Measurements from ENCODE around the gene ERC2. TPM values are rescaled to one million over a fixed set of nuclear protein-coding genes. Genes with fewer than 3 reads are reported as not detected.

Gene ERC2
- polyA plus RNA-seq, 2 of the 4 experiments (the other 2 are of a cell fraction): 0.16 TPM; not detected in 1

DNA sequence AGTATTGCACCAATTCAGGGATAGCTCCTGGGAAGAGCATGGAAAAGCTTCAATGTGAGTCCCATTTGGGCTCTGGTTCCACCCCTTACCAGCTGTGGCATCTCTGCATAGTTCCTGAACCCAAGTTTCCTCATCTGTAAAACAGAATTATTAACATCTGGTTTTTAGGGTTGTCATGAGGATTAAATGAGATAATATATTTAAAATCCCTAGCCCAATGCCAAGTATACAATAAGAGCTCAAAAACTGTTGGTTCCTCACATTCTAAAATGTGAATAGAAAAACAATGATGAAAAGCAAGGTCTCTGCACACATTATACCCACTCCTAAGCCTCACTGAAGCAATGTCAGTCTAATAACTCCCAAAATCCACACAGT, 743.9 kb downstream of the ERC2 start:
- no peak for FAIRE-seq
- ChIA-PET CTCF (no interaction called here), POLR2A (no interaction called here)
- no peaks in the 10 kb centered on the region for H3K4me1 ChIP-seq
- ATAC-seq: no peak
- DNase-seq (ENCODE audit: low read depth in 1 of 2, low spot score in 1 of 2): no peak
- H3K4me2 ChIP-seq: no peak overlapping the region
- TF ChIP-seq CBX8 (IDR thresholded peaks at IDR 0.05) (no peak), HOXB13 (CRISPR knock-in tag; IDR thresholded peaks at IDR 0.05; ENCODE audit: low read depth) (no peak), RNF2 (IDR thresholded peaks at IDR 0.05; ENCODE audit: borderline replicate concordance, low read depth) (no peak)
- TF ChIP-seq, protein P1, sequence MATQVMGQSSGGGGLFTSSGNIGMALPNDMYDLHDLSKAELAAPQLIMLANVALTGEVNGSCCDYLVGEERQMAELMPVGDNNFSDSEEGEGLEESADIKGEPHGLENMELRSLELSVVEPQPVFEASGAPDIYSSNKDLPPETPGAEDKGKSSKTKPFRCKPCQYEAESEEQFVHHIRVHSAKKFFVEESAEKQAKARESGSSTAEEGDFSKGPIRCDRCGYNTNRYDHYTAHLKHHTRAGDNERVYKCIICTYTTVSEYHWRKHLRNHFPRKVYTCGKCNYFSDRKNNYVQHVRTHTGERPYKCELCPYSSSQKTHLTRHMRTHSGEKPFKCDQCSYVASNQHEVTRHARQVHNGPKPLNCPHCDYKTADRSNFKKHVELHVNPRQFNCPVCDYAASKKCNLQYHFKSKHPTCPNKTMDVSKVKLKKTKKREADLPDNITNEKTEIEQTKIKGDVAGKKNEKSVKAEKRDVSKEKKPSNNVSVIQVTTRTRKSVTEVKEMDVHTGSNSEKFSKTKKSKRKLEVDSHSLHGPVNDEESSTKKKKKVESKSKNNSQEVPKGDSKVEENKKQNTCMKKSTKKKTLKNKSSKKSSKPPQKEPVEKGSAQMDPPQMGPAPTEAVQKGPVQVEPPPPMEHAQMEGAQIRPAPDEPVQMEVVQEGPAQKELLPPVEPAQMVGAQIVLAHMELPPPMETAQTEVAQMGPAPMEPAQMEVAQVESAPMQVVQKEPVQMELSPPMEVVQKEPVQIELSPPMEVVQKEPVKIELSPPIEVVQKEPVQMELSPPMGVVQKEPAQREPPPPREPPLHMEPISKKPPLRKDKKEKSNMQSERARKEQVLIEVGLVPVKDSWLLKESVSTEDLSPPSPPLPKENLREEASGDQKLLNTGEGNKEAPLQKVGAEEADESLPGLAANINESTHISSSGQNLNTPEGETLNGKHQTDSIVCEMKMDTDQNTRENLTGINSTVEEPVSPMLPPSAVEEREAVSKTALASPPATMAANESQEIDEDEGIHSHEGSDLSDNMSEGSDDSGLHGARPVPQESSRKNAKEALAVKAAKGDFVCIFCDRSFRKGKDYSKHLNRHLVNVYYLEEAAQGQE (IDR thresholded peaks at IDR 0.05): no peak
- no peak overlapping the region for H3K27ac ChIP-seq
- no peaks in the 10 kb centered on the region for H3K9me3 ChIP-seq
- H3K4me3 ChIP-seq: no peak overlapping the region

DNA sequence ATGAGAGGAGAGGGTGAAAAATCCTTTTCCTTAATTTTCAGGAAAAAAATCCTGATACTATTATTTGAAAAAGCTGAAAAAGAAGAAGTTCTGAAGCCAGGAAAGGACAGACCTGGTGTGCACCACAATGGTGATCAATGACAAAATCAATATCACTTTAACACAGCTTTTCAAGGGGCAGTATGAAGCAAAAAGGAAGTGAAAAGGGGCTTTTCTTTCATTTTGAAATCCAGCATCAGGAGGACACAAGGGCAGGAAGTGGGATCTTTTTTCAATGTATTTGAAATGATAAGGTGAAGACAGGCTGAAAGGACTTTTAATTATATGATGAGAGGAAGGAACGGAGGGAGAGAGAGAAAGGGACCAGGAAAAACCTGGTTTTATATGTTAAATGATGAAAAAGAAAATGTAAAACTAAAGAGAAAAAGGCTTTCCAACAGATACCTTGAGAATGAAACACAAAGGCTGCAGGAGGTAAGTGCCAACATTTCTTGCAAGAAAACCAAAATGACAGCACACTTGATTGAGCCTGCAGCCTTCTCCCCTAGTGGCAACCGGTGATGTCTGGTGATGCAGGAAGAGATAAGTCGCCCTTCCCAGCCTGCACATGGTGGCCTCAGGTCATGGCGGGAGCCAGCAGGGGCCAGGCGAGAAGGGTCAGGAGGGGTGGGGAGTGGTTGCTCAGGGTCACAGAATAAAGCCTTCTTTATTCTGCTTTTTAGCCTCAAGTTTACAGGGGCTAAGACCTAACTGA, 744.4 kb downstream of the ERC2 start:
- no peak for DNase-seq (ENCODE audit: low read depth in 1 of 2, low spot score in 1 of 2)
- ChIA-PET POLR2A (no interaction called here), CTCF (no interaction called here)
- Histone ChIP-seq H3K4me2 (no peak overlapping the region), H3K4me3 (no peak overlapping the region), H3K4me1 (no peaks in the 10 kb centered on the region), H3K27ac (no peak overlapping the region), H3K9me3 (no peaks in the 10 kb centered on the region)
- 19% methylated on average over 5 of the region's 5 CpGs for WGBS (ENCODE audit: missing lambda C conversion rate)
- TF ChIP-seq EHMT2 (IDR thresholded peaks at IDR 0.05; ENCODE audit: low read depth): no peak
- TF ChIP-seq HOXB13 (CRISPR knock-in tag; IDR thresholded peaks at IDR 0.05; ENCODE audit: low read depth): no peak
- no peak for TF ChIP-seq RAD21 (conservative IDR thresholded peaks at IDR 0.05 in 1 of 2, IDR thresholded peaks at IDR 0.05 in 1 of 2)
- TF ChIP-seq FOSB (CRISPR knock-in tag; IDR thresholded peaks at IDR 0.05): no peak
- no peak for TF ChIP-seq PHF8 (IDR thresholded peaks at IDR 0.05; ENCODE audit: borderline replicate concordance, low read depth)
- no peak for TF ChIP-seq JUNB (IDR thresholded peaks at IDR 0.05)
- TF ChIP-seq SREBF2 (IDR thresholded peaks at IDR 0.05): no peak
- TF ChIP-seq NR3C1 (IDR thresholded peaks at IDR 0.05): no peak
- no peak for TF ChIP-seq NPAS2 (CRISPR knock-in tag; IDR thresholded peaks at IDR 0.05; ENCODE audit: borderline replicate concordance)
- no peak for TF ChIP-seq SMC3 (IDR thresholded peaks at IDR 0.05)
- no peak for TF ChIP-seq ZNF302 (CRISPR knock-in tag; IDR thresholded peaks at IDR 0.05)
- TF ChIP-seq, protein P2, sequence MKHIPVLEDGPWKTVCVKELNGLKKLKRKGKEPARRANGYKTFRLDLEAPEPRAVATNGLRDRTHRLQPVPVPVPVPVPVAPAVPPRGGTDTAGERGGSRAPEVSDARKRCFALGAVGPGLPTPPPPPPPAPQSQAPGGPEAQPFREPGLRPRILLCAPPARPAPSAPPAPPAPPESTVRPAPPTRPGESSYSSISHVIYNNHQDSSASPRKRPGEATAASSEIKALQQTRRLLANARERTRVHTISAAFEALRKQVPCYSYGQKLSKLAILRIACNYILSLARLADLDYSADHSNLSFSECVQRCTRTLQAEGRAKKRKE (CRISPR knock-in tag; IDR thresholded peaks at IDR 0.05; ENCODE audit: low read depth): no peak
- TF ChIP-seq ZFP36 (IDR thresholded peaks at IDR 0.05; ENCODE audit: borderline replicate concordance, partially characterized antibody): no peak
- no peak for TF ChIP-seq NFE2L2 (conservative IDR thresholded peaks at IDR 0.05; ENCODE audit: low read length)
- FAIRE-seq: no peak
- no peak for ATAC-seq

DNA sequence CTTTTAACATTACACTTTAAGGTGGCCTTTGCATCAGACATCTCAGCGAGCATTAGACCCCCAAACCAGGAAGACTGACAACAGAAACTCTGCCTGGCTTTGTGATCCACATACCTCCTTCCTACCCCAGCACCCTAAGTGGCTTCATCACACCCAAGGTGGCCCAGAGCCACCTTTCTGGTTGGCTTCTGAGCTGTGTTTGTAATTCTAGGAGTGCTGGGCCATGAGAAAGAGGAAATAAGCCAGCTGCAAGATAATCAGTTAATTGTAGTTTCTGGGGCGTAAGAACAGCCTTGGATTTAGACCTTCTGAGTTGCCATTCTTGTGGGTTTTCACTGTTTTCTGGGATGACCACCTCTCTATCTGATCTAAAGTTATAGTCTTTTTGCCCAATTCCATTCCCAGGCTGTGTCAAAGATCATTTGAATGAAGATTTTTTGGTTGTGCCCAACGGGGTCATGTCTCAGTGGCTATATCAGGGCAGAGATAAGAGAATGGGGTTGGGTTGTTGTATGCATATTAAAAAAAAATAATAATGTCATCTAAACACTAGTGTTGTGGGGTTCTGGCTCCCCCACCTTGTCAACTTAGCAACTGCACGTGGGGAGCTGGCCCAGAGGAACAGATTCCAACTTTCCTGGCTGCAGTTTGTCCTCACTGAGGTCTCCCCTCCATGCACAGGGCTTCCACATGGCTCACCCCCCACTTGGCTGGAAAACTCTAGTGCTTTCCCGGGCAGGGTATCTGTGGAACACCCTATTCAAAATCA, 746.4 kb downstream of the ERC2 start:
- Histone ChIP-seq H3K4me1 (no peaks in the 10 kb centered on the region), H3K4me2 (no peak overlapping the region), H3K4me3 (no peak overlapping the region), H3K9me3 (no peaks in the 10 kb centered on the region), H3K27ac (no peak overlapping the region)
- ChIA-PET CTCF (interaction anchor here (0.7 to 1.6 kb wide), 3 partner anchors 27 to 869 kb away, joined by 3 to 5 read pairs (median 5); no protein-coding TSS in a partner anchor), POLR2A (no interaction called here)
- ATAC-seq (no peak), DNase-seq (ENCODE audit: low read depth in 1 of 2, low spot score in 1 of 2) (no peak), FAIRE-seq (no peak)
- 11% methylated on average over 5 of the region's 5 CpGs for WGBS (ENCODE audit: missing lambda C conversion rate)
- no peak for TF ChIP-seq HOXB13 (CRISPR knock-in tag; IDR thresholded peaks at IDR 0.05; ENCODE audit: low read depth)
- TF ChIP-seq, protein P3, sequence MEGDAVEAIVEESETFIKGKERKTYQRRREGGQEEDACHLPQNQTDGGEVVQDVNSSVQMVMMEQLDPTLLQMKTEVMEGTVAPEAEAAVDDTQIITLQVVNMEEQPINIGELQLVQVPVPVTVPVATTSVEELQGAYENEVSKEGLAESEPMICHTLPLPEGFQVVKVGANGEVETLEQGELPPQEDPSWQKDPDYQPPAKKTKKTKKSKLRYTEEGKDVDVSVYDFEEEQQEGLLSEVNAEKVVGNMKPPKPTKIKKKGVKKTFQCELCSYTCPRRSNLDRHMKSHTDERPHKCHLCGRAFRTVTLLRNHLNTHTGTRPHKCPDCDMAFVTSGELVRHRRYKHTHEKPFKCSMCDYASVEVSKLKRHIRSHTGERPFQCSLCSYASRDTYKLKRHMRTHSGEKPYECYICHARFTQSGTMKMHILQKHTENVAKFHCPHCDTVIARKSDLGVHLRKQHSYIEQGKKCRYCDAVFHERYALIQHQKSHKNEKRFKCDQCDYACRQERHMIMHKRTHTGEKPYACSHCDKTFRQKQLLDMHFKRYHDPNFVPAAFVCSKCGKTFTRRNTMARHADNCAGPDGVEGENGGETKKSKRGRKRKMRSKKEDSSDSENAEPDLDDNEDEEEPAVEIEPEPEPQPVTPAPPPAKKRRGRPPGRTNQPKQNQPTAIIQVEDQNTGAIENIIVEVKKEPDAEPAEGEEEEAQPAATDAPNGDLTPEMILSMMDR (IDR thresholded peaks at IDR 0.05): no peak
- TF ChIP-seq RAD21 (conservative IDR thresholded peaks at IDR 0.05 in 1 of 2, IDR thresholded peaks at IDR 0.05 in 1 of 2): peak; percentile 11 to 41; a peak in 2 of 5 replicates
